ENCODE data around the gene GRK5. TPM values are rescaled to one million over a fixed set of nuclear protein-coding genes. Genes with fewer than 3 reads are reported as not detected.
A peak's percentile ranks its signal among the peaks of the same experiment; 100 is the strongest.

GRK5 gene
- total and polyA plus RNA-seq, 4 donors: 18.5 to 43.1 (median 40.3) TPM

- DNase-seq: no peak
- Histone ChIP-seq H3K4me1 (ENCODE audit: control insufficient read depth in 5 of 5, insufficient read depth in 5 of 5, low read length in 5 of 5) (peaks cover 0 to 5% (median 0%) of the 10 kb centered on the region in 5 donors), H3K9ac (ENCODE audit: insufficient read depth in 1 of 2, low read length in 2 of 2) (no peak overlapping the region), H3K9me3 (ENCODE audit: control insufficient read depth in 4 of 4, insufficient read depth in 3 of 4, low read length in 3 of 4) (no peaks in the 10 kb centered on the region), H3K36me3 (ENCODE audit: control insufficient read depth in 4 of 4, insufficient read depth in 4 of 4, low read length in 4 of 4) (peaks cover 0 to 26% (median 17%) of the 10 kb centered on the region in 4 donors), H3K27ac (ENCODE audit: low read depth in 1 of 2, low read length in 1 of 2) (peak overlapping the region in 1 of 2 donors; percentile 61), H3K27me3 (ENCODE audit: control insufficient read depth in 3 of 3, insufficient read depth in 3 of 3, low read length in 2 of 3) (no peaks in the 10 kb centered on the region), H3K4me3 (no peak overlapping the region)
- no peak for ATAC-seq (ENCODE audit: insufficient read depth, low FRiP score)
- WGBS, 2 donors: 83 to 88% methylated on average over 25 of the region's 25 CpGs
- TF ChIP-seq, protein P1, sequence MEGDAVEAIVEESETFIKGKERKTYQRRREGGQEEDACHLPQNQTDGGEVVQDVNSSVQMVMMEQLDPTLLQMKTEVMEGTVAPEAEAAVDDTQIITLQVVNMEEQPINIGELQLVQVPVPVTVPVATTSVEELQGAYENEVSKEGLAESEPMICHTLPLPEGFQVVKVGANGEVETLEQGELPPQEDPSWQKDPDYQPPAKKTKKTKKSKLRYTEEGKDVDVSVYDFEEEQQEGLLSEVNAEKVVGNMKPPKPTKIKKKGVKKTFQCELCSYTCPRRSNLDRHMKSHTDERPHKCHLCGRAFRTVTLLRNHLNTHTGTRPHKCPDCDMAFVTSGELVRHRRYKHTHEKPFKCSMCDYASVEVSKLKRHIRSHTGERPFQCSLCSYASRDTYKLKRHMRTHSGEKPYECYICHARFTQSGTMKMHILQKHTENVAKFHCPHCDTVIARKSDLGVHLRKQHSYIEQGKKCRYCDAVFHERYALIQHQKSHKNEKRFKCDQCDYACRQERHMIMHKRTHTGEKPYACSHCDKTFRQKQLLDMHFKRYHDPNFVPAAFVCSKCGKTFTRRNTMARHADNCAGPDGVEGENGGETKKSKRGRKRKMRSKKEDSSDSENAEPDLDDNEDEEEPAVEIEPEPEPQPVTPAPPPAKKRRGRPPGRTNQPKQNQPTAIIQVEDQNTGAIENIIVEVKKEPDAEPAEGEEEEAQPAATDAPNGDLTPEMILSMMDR (IDR thresholded peaks at IDR 0.05; ENCODE audit: control extremely low read depth, extremely low read depth): no peak
Observed at GRCh38 chr10:119441921-119442757, 234.8 kb downstream of the GRK5 start.

DNA sequence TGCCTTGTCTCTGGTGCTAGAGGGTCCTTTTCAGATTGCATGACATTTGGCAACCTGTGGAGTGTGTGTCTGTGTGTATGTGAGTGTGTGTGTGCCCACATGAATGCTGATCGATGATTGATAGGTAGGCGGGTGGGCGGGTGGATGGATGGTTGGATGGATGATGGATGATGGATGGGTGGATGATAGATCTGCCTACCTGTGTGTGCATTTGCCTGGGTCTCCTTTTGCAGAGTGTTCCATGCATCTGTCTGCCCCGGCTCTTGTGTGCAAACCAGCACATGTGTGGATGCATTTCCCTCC lies 235.3 kb downstream of the GRK5 start:
- Histone ChIP-seq H3K27me3 (ENCODE audit: control insufficient read depth in 3 of 3, insufficient read depth in 3 of 3, low read length in 2 of 3) (no peaks in the 10 kb centered on the region), H3K9ac (ENCODE audit: insufficient read depth in 1 of 2, low read length in 2 of 2) (no peak overlapping the region), H3K9me3 (ENCODE audit: control insufficient read depth in 4 of 4, insufficient read depth in 3 of 4, low read length in 3 of 4) (no peaks in the 10 kb centered on the region), H3K27ac (ENCODE audit: low read depth in 1 of 2, low read length in 1 of 2) (no peak overlapping the region), H3K36me3 (ENCODE audit: control insufficient read depth in 4 of 4, insufficient read depth in 4 of 4, low read length in 4 of 4) (peaks cover 0 to 25% (median 14%) of the 10 kb centered on the region in 4 donors), H3K4me1 (ENCODE audit: control insufficient read depth in 5 of 5, insufficient read depth in 5 of 5, low read length in 5 of 5) (peaks cover 0 to 5% (median 0%) of the 10 kb centered on the region in 5 donors), H3K4me3 (no peak overlapping the region)
- 86 to 94% methylated on average over 4 of the region's 4 CpGs for WGBS, 2 donors
- TF ChIP-seq, protein P1 (IDR thresholded peaks at IDR 0.05; ENCODE audit: control extremely low read depth, extremely low read depth): no peak
- ATAC-seq (ENCODE audit: insufficient read depth, low FRiP score) (no peak), DNase-seq (no peak)

DNA sequence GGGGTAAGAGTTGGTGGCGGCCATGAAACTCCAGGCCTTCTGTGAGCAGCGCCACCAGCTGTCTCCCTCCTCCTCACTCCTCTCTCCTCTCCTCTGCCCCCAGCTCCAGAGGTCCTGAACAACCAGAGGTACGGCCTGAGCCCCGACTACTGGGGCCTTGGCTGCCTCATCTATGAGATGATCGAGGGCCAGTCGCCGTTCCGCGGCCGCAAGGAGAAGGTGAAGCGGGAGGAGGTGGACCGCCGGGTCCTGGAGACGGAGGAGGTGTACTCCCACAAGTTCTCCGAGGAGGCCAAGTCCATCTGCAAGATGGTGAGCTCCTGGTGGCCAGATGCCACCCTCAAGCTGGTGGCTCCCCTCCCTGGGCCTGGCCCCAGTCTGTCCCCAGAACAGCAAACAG lies 236.1 kb downstream of the GRK5 start:
- H3K4me1 ChIP-seq (ENCODE audit: control insufficient read depth in 5 of 5, insufficient read depth in 5 of 5, low read length in 5 of 5): peaks cover 0 to 5% (median 0%) of the 10 kb centered on the region in 5 donors
- TF ChIP-seq, protein P1 (IDR thresholded peaks at IDR 0.05; ENCODE audit: control extremely low read depth, extremely low read depth): no peak

More for the DNA sequence above, 236.1 kb downstream of the GRK5 start:
- H3K9me3 ChIP-seq (ENCODE audit: control insufficient read depth in 4 of 4, insufficient read depth in 3 of 4, low read length in 3 of 4): no peaks in the 10 kb centered on the region
- ATAC-seq (ENCODE audit: insufficient read depth, low FRiP score) (no peak), DNase-seq (no peak)
- WGBS, 2 donors: 94 to 97% methylated on average over 15 of the region's 15 CpGs
- H3K4me3 ChIP-seq: no peak overlapping the region
- no peak overlapping the region for H3K9ac ChIP-seq (ENCODE audit: insufficient read depth in 1 of 2, low read length in 2 of 2)
- peaks cover 0 to 23% (median 18%) of the 10 kb centered on the region in 4 donors for H3K36me3 ChIP-seq (ENCODE audit: control insufficient read depth in 4 of 4, insufficient read depth in 4 of 4, low read length in 4 of 4)
- H3K27ac ChIP-seq (ENCODE audit: low read depth in 1 of 2, low read length in 1 of 2): no peak overlapping the region
- no peaks in the 10 kb centered on the region for H3K27me3 ChIP-seq (ENCODE audit: control insufficient read depth in 3 of 3, insufficient read depth in 3 of 3, low read length in 2 of 3)

Measured in lung (tissue), 12 donors.